Lung (tissue), 12 donors: Measurements from ENCODE around the gene CATSPERB. TPM values are rescaled to one million over a fixed set of nuclear protein-coding genes. Genes with fewer than 3 reads are reported as not detected.

Experiments
- ATAC-seq: fragments of 200-7000 bp; cut with Tn5 transposase; one replicate; pipeline ENCODE4 v1.9.1; 2020; ENCODE audit warnings: moderate number of reproducible peaks; ENCODE audit not compliant: insufficient read depth, low FRiP score
- DNase-seq, 3 donors: peaks; one replicate each; pipeline ENCODE4 v3.0.0-alpha.2; 2013 to 2017
- H3K27ac ChIP-seq, 2 donors: one replicate each; pipeline ENCODE4 v1.5.1; 2013; ENCODE audit warnings: mild to moderate bottlenecking in 2 of 2, moderate library complexity in 2 of 2, control low read depth in 1 of 2, inconsistent platforms in 1 of 2, low read depth in 1 of 2, low read length in 1 of 2
- H3K27me3 ChIP-seq, 3 donors: one replicate each; pipeline ENCODE4 v1.5.1; 2013; ENCODE audit warnings: low read length in 2 of 3; ENCODE audit not compliant: control insufficient read depth in 3 of 3, insufficient read depth in 3 of 3
- H3K36me3 ChIP-seq, 4 donors: one replicate each; pipeline ENCODE4 v1.5.1; 2013; ENCODE audit warnings: low read length in 4 of 4, mild to moderate bottlenecking in 1 of 4, moderate library complexity in 1 of 4; ENCODE audit not compliant: control insufficient read depth in 4 of 4, insufficient read depth in 4 of 4
- H3K4me1 ChIP-seq, 5 donors: one replicate each; pipeline ENCODE4 v1.5.1; 2013; ENCODE audit warnings: low read length in 5 of 5, mild to moderate bottlenecking in 2 of 5, moderate library complexity in 1 of 5; ENCODE audit not compliant: control insufficient read depth in 5 of 5, insufficient read depth in 5 of 5
- H3K4me3 ChIP-seq: one replicate; pipeline ENCODE4 v1.5.1; 2013; ENCODE audit warnings: mild to moderate bottlenecking, control low read depth, moderate library complexity
- H3K9ac ChIP-seq, 2 donors: one replicate each; pipeline ENCODE4 v1.5.1; 2013; ENCODE audit warnings: low read length in 2 of 2, control low read depth in 1 of 2; ENCODE audit not compliant: insufficient read depth in 1 of 2
- H3K9me3 ChIP-seq, 4 donors: one replicate each; pipeline ENCODE4 v1.5.1; 2013; ENCODE audit warnings: low read length in 3 of 4, mild to moderate bottlenecking in 1 of 4, moderate library complexity in 1 of 4; ENCODE audit not compliant: control insufficient read depth in 4 of 4, insufficient read depth in 3 of 4
- CTCF ChIP-seq: IDR thresholded peaks from 2 replicates; pipeline ENCODE4 v1.5.1; 2012; ENCODE audit warnings: mild to moderate bottlenecking; ENCODE audit errors: control extremely low read depth, extremely low read depth
- WGBS, 2 donors: extraction: QIAGEN DNeasy Blood & Tissue Kit; methylation state at CpG; one replicate each; pipeline ENCODE4 v1.1.7; 2013; 5-methylcytosine and 5-hydroxymethylcytosine counted together
- polyA plus RNA-seq, 2 donors: library from polyadenylated mRNA; stranded (reverse); fragments of 200-250 nt; gene quantifications; one replicate each; pipeline ENCODE4 v1.2.1, GENCODE V29; 2013
- total RNA-seq, 2 donors: library from RNA; depleted of rRNA in 1 of 2; stranded (reverse); fragments of >200 nt in 1 of 2; gene quantifications; one replicate each; pipeline ENCODE4 v1.2.1, GENCODE V29; 2014 to 2021
- donor health status: control.
- donor health status: control.
- donor health status: Bipolar disorder and iron deficiency.
- donor health status: healthy.
- donor health status: DM: yes; HTN: yes; CAD: no.

The CATSPERB gene
- total and polyA plus RNA-seq, 4 donors: 0.57 to 9.0 (median 4.3) TPM

- H3K27ac ChIP-seq: no peak overlapping the region
- WGBS, 2 donors: 90 to 95% methylated on average over 6 of the region's 6 CpGs
- H3K4me3 ChIP-seq: no peak overlapping the region
- H3K4me1 ChIP-seq: no peaks in the 10 kb centered on the region
- ATAC-seq (no peak), DNase-seq (no peak)
- no peak for TF ChIP-seq CTCF
- H3K27me3 ChIP-seq: no peaks in the 10 kb centered on the region
- H3K36me3 ChIP-seq: no peaks in the 10 kb centered on the region
- no peak overlapping the region for H3K9ac ChIP-seq
- H3K9me3 ChIP-seq: no peaks in the 10 kb centered on the region
These were observed 118.3 kb downstream of the CATSPERB start for GRCh38 chr14:91613459-91614112.

- no peak overlapping the region for H3K27ac ChIP-seq
- no peak for TF ChIP-seq CTCF
- H3K4me1 ChIP-seq: no peaks in the 10 kb centered on the region
- WGBS, 2 donors: 62 to 69% methylated on average over 2 of the region's 2 CpGs
- H3K9ac ChIP-seq: no peak overlapping the region
- H3K36me3 ChIP-seq: no peaks in the 10 kb centered on the region
- no peak overlapping the region for H3K4me3 ChIP-seq
- no peaks in the 10 kb centered on the region for H3K27me3 ChIP-seq
- H3K9me3 ChIP-seq: no peaks in the 10 kb centered on the region
- ATAC-seq (no peak), DNase-seq (no peak)
These were observed 120.4 kb downstream of the CATSPERB start for GRCh38 chr14:91611528-91611927.

- Histone ChIP-seq H3K27me3 (no peaks in the 10 kb centered on the region), H3K9ac (no peak overlapping the region), H3K27ac (no peak overlapping the region), H3K9me3 (no peaks in the 10 kb centered on the region), H3K4me3 (no peak overlapping the region), H3K36me3 (no peaks in the 10 kb centered on the region), H3K4me1 (no peaks in the 10 kb centered on the region)
- no peak for TF ChIP-seq CTCF
- DNase-seq (no peak), ATAC-seq (no peak)
- WGBS, 2 donors: 75% methylated on average over 3 of the region's 3 CpGs
These were observed 122.7 kb downstream of the CATSPERB start for GRCh38 chr14:91609161-91609560.
